ENCODE data around the gene HMGXB4.
A peak's percentile ranks its signal among the peaks of the same experiment; 100 is the strongest.

The HMGXB4 gene

DNA sequence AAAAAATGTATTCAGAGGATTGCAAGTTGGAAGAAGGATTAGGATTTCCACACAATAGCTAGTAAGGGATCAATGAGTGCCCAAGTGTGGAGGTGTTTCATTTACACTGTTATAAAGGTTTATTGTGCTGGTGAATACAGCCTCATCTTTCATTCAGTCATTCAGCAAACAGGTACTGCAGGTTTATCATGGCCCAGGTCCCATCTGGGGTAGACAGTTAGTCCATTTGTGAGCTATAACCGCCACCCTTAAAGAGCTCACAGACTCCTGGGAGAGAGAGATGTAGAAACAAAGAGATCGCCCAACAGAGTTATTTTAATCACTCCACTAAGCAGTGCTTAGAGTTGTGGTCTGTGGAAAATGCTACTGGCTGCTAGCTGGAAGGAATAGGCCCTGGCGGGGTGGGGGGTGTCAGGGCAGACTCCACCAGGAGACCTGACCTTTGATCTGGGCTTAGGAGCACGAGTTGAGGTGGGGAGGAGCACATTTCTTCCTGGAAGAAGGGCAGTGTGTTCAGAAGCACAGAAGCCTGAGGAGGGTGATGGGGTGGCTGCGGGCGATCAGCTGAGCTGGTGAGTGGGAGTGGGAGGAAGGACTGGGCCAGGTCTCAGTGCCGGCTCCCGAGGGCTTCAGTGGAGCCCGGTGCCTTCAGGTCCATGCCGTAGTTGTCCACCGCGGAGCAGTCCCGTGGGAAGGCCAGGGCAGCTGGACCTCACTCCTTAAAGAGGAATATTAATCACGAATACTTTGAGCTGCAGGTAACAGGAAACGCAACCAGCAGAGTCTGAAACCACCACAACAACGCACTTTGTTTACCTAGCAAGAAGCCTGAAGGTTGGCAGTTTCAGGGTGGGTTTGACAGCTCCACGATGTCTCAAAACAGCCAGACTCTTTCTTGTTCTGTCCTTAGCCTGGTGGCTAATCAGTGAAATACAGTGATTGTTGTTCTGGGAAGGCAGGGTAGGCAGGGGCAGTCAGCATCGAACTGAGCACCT is 53.6 kb downstream of the HMGXB4 start:
- TF ChIP-seq, protein P1, sequence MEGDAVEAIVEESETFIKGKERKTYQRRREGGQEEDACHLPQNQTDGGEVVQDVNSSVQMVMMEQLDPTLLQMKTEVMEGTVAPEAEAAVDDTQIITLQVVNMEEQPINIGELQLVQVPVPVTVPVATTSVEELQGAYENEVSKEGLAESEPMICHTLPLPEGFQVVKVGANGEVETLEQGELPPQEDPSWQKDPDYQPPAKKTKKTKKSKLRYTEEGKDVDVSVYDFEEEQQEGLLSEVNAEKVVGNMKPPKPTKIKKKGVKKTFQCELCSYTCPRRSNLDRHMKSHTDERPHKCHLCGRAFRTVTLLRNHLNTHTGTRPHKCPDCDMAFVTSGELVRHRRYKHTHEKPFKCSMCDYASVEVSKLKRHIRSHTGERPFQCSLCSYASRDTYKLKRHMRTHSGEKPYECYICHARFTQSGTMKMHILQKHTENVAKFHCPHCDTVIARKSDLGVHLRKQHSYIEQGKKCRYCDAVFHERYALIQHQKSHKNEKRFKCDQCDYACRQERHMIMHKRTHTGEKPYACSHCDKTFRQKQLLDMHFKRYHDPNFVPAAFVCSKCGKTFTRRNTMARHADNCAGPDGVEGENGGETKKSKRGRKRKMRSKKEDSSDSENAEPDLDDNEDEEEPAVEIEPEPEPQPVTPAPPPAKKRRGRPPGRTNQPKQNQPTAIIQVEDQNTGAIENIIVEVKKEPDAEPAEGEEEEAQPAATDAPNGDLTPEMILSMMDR (IDR thresholded peaks at IDR 0.05; ENCODE audit: insufficient read depth, low read length, missing control alignments), result no peak
- no peak overlapping the region for H3K4me3 ChIP-seq (ENCODE audit: low read depth, low read length)
- ChIA-PET POLR2A (no interaction called here), CTCF (interaction anchor here (0.6 to 0.9 kb wide), 3 partner anchors 17 to 313 kb away, joined by 3 read pairs; no protein-coding TSS in a partner anchor)
- DNase-seq (ENCODE audit: low read depth, low spot score), result no peak

DNA sequence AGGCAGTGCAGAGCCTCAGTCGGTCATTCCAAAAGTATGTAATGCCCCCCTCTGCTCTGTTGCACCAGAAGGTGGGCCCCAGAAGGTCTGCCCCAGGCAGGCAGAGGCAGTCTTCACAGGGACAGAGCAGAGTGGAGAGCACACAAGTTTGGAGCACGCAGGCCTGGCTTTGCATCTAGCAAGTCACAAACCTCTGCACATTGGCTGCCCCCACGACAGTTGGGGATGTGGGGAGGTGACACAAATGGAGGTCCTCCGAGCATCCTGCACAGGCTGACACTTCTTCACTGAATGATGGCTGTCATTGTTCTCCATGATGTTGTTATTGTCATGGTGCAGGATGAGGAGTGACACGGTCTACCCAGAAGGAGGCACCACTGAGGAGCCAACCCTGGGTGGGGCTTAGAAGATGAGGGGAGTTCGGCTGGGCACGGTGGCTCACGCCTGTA is 54.3 kb downstream of the HMGXB4 start:
- no peak for DNase-seq (ENCODE audit: low read depth, low spot score)
- CTCF ChIA-PET, result interaction anchor here (0.9 kb wide), 1 partner anchor 16 kb away, joined by 3 read pairs; no protein-coding TSS in a partner anchor
- H3K4me3 ChIP-seq (ENCODE audit: low read depth, low read length), result no peak overlapping the region
- POLR2A ChIA-PET, result no interaction called here
- TF ChIP-seq, protein P1 (IDR thresholded peaks at IDR 0.05; ENCODE audit: insufficient read depth, low read length, missing control alignments), result no peak

DNA sequence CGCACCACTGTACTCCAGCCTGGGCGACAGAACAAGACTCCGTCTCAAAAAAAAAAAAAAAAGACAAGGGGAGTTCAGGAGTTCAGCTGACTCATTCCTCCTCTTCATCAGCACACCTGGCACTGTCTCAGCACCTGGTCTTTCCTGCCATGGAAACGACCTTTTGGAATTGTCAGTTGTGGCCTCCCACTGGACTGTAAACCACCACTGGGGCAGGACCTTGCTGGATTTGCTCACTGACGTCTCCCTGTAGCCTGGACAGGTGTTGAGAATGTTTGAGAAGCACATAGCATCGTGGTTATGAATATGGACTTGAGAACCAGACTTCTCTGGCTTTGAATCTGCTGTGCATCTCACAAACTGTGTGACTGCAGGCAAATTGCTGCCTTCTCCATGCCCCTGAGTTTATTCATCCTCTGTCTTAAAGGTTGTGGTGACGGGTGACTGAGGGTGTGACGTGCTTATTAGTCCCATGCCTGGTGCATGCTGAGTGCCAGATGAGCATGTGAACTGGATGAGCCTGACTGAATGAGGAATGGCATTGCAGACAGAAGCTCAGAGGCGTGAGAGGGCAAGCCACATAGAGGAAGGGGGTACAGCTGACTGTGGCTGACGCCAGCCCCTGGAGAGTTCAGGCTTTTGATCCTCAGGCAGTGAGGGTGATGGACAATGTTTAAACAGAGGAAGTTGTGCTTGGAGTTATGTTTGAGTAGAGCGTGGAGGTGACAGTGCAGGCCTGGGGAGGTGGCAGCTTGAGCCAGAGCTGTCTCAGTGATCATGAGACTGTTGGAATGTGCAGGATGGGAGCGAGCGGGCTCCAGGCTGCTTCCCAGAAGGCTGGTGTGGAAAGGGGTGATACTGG is 55.1 kb downstream of the HMGXB4 start:
- DNase-seq (ENCODE audit: low read depth, low spot score), result peak; percentile 61
- POLR2A ChIA-PET, result interaction anchor here (1.2 kb wide), 1 partner anchor 13 kb away, joined by 7 read pairs; the partner anchor contains the start of gene TOM1

DNA sequence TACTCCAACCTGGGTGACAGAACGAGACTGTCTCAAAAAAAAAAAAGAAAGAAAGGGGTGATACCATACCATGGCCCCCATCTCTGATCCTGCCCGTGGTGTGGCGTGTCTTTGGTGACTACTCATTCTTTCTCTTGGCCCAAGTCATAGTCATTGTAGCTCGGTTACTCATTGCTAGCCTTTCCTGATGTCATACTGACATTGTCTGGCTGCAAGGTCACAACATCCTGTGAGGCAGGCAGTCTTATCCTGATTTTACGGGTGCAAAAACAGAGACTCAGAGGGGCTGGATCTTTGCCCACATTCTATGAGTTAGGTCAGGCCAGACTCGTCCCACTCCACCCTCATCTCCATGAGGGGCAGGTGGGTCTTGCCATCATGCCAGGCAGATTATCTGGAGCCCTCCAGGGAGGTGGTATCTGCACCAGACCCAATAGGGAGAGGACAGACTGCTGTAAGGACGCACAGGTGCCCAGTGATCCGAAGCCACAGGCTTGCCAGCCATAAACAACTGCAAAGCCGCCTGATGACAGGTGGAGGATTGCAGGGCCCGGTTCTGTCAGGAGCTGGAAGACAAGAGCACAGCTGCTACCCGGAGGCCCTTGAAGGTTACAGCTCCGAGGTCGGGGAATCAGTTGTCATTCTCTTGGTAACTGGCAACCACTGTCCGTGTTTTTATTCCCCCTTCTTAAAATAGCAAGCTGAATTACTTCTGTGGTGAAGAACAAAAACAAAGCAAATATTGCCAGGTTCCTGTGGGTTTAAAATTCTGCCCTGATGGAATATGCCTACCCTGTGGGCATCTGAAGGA is 56.2 kb downstream of the HMGXB4 start:
- DNase-seq (ENCODE audit: low read depth, low spot score), result peak; percentile 74
- H3K4me3 ChIP-seq (ENCODE audit: low read depth, low read length), result no peak overlapping the region
- POLR2A ChIA-PET, result interaction anchor here (0.8 to 1.2 kb wide), 2 partner anchors 14 kb away, joined by 3 to 7 read pairs; partner anchors contain the start of gene TOM1
- CTCF ChIA-PET, result interaction anchor here (0.9 to 1.0 kb wide), 2 partner anchors 17 to 38 kb away, joined by 3 read pairs; no protein-coding TSS in a partner anchor
- TF ChIP-seq, protein P1 (IDR thresholded peaks at IDR 0.05; ENCODE audit: insufficient read depth, low read length, missing control alignments), result no peak

More for the DNA sequence above, 55.1 kb downstream of the HMGXB4 start:
- CTCF ChIA-PET, result no interaction called here
- TF ChIP-seq, protein P1 (IDR thresholded peaks at IDR 0.05; ENCODE audit: insufficient read depth, low read length, missing control alignments), result no peak
- no peak overlapping the region for H3K4me3 ChIP-seq (ENCODE audit: low read depth, low read length)

DNA sequence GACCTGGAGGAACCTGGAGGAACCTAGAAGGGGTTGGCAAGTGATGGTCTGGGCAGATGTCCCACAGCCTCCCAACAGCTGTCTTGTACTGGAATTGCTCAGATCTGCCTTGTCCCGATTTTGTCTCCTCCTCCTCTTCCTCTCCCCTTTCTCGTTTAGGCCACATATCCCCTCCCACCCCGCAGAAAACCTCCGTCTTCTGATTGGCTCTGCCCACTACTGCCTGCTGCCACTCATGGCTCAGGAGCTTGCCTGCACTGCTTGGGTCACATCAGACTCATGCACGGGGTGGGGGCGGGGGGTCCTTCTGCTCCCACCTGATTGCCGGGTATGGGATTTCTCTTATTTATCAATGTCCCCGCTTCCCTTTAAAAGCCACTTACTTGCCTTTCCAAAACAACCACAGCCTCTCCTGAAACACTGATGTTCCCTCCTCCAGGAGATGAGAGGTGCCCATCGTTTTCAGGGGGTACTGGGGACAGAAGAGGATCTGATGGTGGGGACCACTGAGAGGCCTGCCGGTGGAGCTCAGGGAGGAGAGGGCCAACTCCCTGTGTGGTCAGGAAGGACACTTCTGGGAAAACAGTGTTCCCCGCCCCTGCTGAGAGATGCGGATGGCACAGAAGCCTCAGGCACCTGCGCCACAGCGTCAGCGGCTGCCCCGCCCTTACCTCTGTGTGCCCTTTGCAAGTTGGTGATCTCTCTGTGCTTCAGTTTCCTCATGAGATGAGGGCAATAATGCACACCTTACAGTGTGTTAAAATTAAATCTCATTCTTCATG is 57.1 kb downstream of the HMGXB4 start:
- no peak overlapping the region for H3K4me3 ChIP-seq (ENCODE audit: low read depth, low read length)
- ChIA-PET POLR2A (interaction anchor here (0.8 kb wide), 1 partner anchor 15 kb away, joined by 3 read pairs; the partner anchor contains the start of gene TOM1), CTCF (interaction anchor here (0.9 to 1.0 kb wide), 2 partner anchors 16 to 37 kb away, joined by 3 read pairs; no protein-coding TSS in a partner anchor)
- DNase-seq (ENCODE audit: low read depth, low spot score), result no peak
- TF ChIP-seq, protein P1 (IDR thresholded peaks at IDR 0.05; ENCODE audit: insufficient read depth, low read length, missing control alignments), result no peak

All from AG04449 (cell line).